DMS153 (cell line): ENCODE measurements around the gene SLC7A6.

Experiments
- DNase-seq: peaks from one replicate; lab custom pipeline; 2025; lab: John Stamatoyannopoulos, UW

SLC7A6 gene

DNA sequence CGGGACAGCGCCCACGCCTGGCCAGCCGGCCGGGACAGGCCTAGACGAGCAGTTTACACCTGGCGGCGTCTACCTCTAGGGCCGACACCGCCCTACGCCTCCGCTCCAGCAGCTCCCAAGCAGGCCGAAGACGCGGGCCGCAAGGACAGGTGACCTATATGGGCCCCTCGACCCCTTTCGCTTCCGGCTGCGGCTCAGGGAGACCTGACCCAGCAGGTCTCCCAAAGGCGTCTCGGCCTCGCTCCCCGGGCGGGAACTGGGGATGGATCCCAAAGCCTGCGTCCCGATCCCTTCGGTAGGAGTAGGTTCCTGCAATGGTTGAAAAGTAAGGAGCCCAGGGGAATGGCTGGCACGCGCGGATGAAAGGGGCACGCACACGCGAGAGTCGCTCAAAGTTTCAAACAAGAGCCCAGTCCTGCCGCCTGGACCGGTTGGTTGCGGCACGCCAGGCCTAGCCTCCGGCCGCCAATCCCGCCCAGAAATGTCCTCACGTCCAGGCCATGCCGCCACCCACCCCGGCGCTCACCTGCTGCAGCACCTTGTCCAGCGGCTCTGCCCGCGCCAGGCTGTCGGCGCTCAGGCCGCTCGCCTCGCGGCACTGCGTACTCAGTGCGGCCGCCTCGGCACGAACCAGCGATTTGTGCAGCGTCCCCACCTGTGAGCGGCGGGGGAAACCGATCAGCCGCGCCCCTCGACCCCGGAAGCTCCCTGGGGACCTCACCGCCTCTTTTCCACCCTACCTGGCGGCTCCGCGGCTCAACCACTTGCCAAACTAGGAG, 29.0 kb upstream of the SLC7A6 start:
- DNase-seq: no peak

DNA sequence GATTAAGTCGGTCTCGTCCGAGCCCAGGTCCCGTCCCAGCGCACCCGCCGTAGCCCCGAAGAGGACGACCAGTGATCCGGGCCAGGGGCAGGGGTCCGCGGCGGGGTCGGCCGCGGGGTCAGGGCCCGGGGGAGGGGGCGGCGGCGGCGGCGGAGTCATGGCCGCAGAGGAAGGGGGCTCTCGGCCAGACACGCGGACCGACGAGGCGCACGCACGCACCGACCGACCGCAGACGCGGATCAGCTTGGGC, 28.5 kb upstream of the SLC7A6 start, which contains the start of gene ESRP2:
Gene ESRP2, minus strand, starts transcription at position 241 of the 250 bp plus-strand sequence. Its CDS starts 82 bp downstream, at position 159.
- DNase-seq: no peak

DNA sequence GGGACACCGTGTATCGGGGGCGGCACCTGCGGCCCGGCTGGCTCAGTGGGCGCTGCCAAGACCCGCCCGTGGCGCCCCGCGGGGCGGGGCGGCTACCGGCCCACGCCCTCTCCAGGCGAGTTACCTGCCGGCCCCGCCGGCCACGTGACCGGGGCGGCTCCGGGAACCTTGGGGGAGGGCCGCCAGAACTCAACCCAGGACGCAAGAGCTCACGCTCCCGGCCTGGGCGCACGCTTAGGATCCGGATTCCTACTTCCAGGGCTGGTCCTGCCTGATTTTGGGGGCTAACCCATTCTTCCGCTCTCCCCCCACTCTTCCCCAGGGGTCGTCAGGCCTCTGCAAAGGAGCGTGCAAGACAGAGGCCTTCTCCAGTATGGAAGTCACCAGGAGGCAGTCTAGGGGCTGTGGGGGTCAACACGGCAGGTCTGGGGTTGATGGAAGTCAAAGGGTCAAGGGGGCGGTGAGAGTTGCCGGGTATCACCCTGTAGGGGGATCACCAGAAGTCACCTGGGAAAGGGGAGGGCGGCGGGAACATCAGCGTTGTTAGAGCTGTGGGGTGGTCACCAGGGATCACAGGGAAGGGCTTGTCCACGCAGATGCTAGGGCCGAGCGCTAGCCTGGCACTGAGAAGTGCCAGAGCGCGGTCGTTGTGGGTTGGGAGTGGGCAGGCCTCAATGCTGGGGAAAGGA, 28.0 kb upstream of the SLC7A6 start:
- DNase-seq: peak; percentile 76

DNA sequence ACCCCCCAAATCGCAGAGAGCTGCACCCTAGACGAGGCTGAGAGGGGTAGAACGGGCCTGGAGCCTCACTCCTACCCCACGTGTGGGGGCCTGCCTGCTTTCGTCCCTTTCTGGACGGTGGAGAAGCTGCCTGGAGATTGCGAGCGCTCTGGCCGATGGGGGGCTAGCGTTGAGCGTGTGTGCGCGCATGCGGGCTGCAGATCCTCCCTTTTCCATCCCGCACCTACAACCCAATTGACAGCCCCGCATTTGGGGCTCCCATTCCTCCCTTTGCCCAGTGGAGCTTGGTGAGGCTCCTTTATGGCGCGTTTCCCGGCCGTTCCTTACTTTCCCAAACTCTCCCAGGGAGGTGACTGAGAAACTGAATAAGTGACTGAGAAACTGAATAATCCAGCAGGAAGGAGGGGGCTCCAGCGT, 27.5 kb upstream of the SLC7A6 start:
- DNase-seq: no peak

DNA sequence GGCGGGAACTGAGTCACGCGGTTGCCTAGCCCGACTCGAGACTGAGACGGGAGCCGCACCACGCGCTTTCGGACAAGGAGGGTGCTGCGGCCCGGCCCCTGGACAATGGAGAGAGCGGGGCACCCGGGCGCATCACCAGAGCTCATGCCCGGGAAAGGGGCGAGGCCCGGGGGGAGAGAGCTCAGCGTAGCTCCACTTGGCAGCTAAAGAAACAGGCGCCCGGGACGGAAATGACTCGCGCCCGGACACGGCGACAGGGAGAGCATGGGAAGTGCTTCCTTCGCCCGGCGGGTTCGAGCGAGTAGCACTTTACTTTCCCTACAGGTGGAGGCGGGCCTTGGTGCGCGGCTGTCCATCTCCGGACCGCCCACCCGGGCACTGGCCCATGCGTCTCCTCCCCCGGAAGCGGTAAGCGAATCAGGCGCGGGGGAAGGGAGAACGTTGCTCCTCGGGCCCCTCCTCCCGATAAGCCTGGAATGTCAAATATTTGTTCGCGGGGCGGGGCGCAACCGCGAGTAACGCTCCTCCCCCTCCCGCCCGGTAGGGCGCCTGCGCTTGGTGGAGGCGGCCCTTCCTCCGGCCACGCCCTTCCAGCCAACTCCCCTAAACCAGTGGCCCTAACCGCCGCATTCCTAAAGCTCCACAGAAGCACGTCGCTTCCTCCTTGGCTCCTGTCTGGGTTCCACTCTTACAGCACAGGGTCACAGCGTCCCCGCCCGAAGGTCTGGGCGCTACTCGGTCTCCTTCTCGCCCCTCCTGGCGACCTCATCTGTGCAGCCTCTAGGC, 26.9 kb upstream of the SLC7A6 start:
- peak; percentile 99 for DNase-seq

DNA sequence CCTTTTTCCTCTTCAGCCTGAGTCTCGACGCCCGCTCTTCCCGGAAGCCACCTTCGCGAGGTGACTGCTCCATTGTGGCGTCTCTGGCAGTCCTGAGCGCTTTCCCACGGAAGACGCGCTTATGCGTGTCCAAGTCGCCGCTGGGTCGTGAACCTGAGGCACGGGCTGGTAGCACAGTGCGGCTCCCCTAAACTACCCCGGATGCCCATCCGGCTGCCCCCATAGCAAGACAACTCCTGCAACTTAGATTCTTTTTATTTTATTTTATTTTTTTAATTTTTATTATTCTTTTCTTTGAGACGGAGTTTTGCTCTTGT, 26.3 kb upstream of the SLC7A6 start:
- no peak for DNase-seq

DNA sequence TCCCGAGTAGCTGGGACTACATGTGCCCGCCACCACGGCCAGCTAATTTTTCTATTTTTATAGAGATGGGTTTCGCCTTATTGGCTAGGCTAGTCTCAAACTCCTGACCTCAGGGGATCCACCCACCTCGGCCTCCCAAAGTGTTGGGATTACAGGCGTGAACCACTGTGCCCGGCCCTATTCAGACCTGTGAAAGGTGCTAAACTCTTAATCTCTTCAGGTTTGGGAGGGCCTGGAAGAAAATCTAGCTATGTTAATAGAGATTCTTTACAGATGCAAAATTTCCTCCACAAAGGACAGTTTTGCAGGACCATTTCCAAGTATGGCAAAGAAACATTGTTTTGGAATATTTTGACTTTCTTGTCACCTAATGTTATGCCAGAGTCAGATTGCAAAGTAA, 22.2 kb upstream of the SLC7A6 start:
- no peak for DNase-seq

DNA sequence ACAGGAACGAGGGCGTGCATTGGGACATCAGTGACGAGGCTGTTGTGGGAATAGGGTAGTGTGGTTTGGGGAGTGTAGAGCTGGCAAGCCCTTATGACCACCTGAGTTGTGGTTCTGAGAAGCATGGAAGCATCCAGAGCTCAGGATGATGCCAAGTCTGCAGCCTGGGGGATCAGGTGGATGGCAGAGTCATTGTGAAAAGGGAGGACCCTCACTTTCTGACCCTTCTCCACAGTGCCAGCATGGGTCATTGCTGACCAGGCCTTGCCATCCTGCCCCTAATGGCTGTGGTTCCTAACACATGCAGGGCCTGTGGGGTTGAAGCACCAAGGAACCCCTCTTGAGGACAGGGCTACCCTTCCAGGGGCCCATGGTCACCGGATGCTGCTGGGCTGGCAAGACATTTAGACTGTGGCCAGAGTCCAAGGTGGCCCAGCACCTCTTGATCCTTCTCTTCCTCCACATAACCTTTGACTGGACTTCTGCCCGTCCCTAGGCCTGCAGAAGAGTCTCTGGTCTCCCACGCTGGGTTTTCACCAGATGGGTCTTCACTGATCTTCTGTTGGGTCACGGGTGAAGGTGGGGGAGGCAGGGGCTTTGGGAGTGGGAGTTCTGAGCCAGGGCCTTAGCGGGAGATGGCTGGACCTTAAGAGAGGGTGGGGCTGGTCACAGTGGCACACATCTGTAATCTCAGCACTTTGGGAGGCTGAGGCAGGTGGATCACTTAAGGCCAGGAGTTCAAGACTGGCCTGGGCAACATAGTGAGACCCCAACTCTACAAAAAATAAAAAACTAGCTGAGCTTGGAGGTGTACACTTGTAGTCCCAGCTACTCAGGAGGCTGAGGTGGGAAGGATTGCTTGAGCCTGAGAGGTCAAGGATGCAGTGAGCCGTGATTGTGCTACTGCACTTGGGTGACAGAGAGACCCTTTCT, 21.1 kb upstream of the SLC7A6 start:
- no peak for DNase-seq

DNA sequence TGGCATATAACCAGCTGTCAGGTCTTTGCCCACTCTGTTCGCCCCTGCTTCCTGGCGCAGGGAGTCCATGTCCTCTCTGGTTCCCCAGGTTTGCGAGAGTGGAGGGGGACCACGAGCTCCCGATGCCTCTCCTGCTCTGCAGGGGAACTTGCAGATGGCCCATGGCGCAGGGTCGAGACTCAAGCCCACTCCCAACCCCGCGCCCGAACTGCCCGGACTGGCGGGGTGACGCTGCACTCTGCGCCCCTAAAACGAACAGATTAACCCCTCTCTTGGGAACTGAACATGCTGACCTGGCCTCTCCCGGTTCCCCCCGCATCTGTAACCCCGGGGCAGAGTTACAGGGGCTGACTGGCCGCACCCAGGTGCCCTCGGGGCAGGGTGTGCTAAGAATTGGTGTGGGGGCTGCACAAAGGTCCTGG, 19.8 kb upstream of the SLC7A6 start:
- no peak for DNase-seq

DNA sequence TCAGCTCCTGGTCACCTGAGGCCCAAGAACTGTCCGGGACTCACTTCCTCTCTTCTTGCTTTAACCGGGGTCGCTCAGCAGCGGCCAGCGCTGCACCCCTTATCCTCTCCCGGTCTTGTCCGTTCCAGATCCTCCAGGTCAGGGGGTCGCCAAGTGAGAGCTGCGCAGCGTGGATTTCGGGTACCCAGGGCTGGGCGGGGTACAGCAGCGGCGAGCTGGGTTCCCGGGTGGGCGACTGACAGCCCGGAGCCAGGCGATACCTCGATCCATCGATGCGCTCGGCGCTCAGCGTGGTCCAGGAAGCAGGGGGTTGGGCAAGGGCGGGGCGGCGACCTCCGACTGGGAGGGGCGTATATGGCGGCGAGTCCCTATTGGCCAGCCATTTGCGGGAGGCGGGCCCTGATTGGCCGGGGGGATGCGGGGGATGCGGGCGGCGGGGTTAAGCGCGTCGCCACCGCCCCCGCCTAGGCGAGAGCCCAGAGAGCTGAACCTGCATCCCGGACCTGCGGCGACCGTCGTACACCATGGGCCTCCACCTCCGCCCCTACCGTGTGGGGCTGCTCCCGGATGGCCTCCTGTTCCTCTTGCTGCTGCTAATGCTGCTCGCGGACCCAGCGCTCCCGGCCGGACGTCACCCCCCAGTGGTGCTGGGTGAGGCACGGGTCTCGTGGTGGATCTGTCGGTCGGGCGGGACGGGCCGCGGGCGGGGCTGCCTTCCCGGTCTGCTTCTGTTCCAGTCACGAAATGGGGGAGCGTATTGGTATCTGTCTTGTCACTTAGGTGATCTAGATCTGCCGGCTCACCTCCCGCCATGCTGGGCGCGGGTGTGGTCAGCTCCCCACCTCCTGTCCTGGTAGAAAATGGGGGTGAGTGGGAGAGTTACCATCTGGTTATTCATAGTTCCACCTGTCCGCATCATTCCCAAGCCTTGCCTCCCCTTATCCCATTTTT, 19.1 kb upstream of the SLC7A6 start, which contains the start of gene PLA2G15:
Gene PLA2G15, plus strand, starts transcription at position 471 of the 951 bp plus-strand sequence. Its CDS starts 54 bp downstream, at position 525.
- peak; percentile 75 for DNase-seq

DNA sequence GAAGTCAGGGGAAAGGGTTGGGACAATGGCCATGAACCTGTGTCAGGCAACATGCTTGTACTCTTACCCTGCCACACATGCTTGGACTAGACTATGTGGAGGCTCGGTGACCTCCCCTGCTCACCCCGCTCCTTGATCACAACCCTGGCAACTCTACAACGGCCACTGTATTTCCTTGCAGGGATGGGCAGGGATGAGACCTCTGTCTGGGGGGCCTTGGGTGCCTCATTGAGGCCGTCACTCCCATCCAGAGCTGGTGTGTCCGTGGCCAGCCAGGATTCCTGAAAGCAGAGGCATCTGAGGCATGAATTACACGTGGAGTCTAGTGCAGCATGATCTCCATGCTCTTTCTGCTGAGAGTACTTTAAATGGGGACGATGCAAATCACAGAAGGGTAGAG, 18.2 kb upstream of the SLC7A6 start:
- no peak for DNase-seq

DNA sequence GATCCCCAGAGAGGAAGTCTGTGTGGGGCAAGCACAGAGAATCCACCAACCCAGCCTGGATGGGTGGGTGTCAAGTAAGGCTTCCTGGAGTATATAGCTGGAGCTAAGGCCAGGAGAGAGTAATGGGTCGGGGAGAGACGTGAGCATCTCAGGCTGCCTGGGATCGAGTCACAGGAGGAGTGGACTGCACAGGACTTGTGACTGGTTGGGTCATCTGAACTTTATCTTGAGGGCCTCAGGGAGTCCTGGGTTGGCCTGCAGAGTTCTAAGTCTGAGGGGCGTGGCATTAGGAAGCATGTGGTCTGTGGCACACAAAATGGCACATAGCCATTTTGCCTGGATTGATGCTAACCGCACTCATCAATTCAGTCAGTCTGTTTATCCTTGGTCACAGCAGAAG, 17.7 kb upstream of the SLC7A6 start:
- DNase-seq: no peak

DNA sequence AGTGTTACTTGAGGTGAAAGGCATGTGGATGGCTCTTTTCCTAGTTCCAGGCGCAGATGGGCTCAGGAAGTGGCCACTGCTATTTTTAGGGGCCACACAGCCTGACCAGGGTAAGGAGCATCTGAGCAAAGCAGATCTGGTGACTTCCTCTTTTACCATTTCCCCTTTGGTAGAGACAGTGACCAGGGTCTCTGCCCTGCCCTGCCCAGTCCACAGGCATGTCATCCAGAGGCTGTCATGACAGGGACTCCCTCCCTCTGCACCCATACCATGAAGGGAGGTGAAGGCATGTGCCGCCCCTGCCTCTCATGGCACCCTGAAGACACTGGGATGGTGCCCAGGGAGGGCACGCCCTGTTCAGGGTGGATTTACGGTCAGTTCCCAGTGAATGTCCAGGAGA, 16.9 kb upstream of the SLC7A6 start:
- no peak for DNase-seq

DNA sequence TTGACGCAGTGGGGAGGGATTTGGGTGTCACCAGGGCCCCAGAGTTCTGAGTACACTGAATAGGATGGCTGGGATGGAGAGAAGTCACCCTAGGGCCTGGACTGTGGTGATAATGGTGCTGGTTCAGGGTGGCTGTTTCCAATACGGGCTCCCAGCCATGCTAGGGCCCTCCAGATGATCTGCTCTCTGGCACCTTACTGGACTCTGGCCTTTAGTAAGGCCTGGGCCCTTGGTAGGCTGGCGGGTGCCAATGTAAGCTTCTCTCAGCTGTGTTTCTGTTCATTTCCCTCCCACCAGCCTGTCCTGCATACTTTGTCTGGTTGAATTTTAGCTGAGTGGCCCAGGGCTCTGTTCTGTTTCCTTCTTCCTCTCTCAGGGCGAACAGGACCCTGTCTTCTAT, 16.4 kb upstream of the SLC7A6 start:
- no peak for DNase-seq

DNA sequence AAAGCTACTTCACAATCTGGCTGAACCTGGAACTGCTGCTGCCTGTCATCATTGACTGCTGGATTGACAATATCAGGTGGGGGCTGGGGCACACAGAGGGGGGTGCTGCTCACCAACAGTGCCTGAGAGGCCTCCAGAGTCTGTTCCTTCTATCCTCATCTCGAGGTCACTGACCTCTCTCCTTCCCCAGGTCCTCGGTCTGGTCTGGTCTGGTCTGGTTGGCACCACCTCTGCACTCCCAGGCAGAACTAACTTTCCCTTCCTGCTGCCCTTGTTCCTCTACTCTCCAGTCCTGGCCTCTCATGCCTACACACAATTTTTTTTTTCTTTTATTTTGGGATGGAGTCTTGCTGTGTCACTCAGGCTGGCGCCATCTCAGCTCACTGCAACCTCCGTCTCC, 15.0 kb upstream of the SLC7A6 start:
- no peak for DNase-seq

DNA sequence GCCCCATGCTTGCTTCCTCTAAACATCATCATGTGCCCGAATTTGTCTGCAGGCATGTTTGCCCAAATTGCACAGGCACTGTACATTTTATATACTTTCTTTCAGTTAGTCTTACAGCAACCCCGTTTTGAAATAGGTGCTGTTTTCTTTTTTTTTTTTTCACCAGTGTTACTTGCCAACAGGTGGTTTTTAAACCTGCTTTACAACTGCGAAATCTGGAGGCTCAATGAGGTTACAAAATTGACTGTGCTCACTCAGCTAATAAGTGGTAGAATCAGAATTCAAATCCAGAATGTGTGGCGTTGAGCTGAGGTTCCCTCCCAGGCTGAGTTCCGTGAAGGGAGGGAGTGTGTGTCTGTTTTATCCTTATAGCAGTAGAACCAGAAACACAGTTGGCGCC, 13.4 kb upstream of the SLC7A6 start:
- no peak for DNase-seq

DNA sequence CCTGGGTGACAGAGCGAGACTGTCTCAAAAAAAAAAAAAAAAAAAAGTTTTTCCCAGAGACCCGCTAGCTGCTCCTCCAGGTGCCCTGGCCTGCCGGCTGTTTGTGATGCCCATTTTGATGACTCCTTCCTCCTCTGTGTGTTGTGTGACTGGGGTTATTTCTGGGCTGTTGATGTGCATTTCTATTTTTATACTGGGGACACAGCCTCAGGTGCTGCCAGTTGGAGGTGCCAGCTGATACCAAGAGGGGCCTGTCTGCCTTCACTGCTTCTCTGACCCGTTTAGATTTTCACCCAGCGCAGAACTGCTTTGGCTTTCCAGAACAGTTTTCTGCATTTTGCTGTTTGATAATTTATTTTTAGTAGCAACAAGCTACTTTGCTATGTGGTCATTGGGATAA, 12.5 kb upstream of the SLC7A6 start:
- no peak for DNase-seq

DNA sequence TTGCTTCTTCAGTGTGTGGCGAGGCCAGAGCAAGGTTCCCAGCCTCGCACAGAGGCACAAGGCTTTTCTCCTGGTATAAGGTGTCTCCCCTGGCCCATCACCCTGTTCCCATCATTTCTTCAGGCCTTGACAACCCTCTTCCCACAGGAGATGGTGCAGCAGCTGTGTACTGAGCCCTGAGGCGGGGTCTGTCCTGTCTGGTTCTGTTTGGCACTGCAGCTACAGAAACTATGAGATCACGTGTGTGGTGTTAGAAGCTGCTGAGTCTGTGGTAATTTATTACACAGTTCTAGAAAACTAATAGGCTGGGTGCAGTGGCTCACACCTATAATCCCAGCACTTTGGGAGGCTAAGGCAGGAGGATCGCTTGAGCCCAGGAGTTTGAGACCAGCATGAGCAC, 11.9 kb upstream of the SLC7A6 start:
- no peak for DNase-seq

DNA sequence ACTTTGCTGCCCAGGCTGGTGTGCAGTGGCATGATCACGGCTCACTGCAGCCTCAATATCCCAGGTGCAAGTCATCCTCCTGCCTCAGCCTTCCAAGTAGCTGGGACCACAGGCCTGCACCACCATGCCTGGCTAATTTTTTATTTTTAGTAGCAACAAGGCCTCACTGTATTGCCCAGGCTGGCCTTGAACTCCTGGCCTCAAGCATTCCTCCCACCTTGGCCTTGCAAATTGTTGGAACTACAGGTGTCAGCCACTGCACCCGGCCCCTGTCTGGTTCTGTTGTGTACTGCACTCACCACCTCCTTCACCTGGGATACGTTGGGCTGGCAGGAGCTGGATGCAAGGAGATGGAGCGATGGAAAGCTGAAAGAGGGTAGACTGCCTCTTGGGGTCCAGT, 10.6 kb upstream of the SLC7A6 start:
- DNase-seq: no peak

DNA sequence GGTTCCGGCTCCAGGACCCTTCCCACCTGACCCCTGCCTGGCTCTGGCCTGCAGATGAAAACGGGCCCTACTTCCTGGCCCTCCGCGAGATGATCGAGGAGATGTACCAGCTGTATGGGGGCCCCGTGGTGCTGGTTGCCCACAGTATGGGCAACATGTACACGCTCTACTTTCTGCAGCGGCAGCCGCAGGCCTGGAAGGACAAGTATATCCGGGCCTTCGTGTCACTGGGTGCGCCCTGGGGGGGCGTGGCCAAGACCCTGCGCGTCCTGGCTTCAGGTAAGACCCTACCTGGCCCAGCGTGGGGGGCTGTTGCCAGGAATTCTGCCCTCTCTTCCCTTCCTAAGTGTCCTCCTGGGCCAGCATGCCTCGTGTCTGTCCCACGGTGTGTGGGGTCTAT, 8.6 kb upstream of the SLC7A6 start:
- no peak for DNase-seq
